GM18502 (cell line): ENCODE results near the gene ARHGEF39.
"Not testable (repeated sequence)": the region's sequence is repeated elsewhere in the genome, so short reads cannot be mapped to it uniquely, and the experiment has no call there.

Source experiments
- ATAC-seq: cut with Tn5 transposase; IDR thresholded peaks from one replicate; pipeline ENCODE4 v1.9.1; 2021; ENCODE audit warnings: mild to moderate bottlenecking; ENCODE audit not compliant: unreplicated experiment, poor library complexity

Gene ARHGEF39

GRCh38 chr9:35628389-35628991 is 36.5 kb downstream of the ARHGEF39 start:
- no peak for ATAC-seq

GRCh38 chr9:35627575-35627974 is 37.4 kb downstream of the ARHGEF39 start:
- ATAC-seq: no peak

GRCh38 chr9:35619800-35620158 is 45.2 kb downstream of the ARHGEF39 start:
- ATAC-seq: peak; percentile 54

- peak; percentile 62 for ATAC-seq
These were observed 45.9 kb downstream of the ARHGEF39 start for GRCh38 chr9:35618854-35619799.

GRCh38 chr9:35618325-35618727 is 46.7 kb downstream of the ARHGEF39 start, which contains the start of gene CD72:
TSS of gene CD72 (minus strand) at chr9:35618413. CDS start at chr9:35618303, 110 bp downstream.
- ATAC-seq: no peak

- ATAC-seq: no peak
These were observed 47.4 kb downstream of the ARHGEF39 start for GRCh38 chr9:35617548-35617947.

GRCh38 chr9:35616681-35617459 is 48.1 kb downstream of the ARHGEF39 start:
- peak; percentile 49 for ATAC-seq

GRCh38 chr9:35615981-35616680 is 48.9 kb downstream of the ARHGEF39 start:
- no peak for ATAC-seq

GRCh38 chr9:35612843-35613242 is 52.2 kb downstream of the ARHGEF39 start:
- ATAC-seq: no peak

- not testable (repeated sequence) for ATAC-seq
These were observed 52.9 kb downstream of the ARHGEF39 start for GRCh38 chr9:35612066-35612465.

- peak; percentile 58 for ATAC-seq
These were observed 53.7 kb downstream of the ARHGEF39 start for GRCh38 chr9:35611230-35611797.

GRCh38 chr9:35609820-35610163 is 55.2 kb downstream of the ARHGEF39 start:
- ATAC-seq: no peak
